Body of pancreas (tissue), 4 donors: ENCODE data around the gene FGF21.

Experiments
- POLR2A ChIP-seq, 3 donors: fragments of 450-650 bp; IDR thresholded peaks; one replicate each; pipeline ENCODE4 v1.6.1; 2016; ENCODE audit warnings: antibody characterized with exemption in 3 of 3, mild to moderate bottlenecking in 2 of 3
- TF ChIP-seq, protein P1 (sequence below), 7 experiments: fragments of 450-650 bp in 4 of 7; fragments of 200-600 bp in 3 of 7; sonication (generic) in 3 of 7; IDR thresholded peaks; one replicate each; pipeline ENCODE4 v1.5.1; 2016 to 2019; ENCODE audit warnings: antibody characterized with exemption in 7 of 7

DNA sequence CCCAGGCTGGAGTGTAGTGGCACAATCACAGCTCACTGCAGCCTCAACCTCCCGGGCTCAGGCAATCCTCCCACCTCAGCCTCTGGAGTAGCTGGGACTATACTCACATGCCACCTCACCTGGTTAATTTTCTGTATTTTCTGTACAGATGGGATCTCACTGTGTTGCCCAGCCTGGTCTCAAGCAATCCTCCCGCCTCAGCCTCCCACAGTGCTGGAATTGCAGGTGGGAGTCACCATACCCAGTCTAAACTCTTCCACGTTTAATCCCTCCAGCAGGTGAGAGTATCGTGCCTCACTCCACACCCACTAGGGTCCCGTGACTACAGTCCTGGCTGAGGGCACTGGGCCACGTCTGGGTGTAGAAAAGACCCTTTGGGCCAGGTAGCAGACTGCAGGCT, 39.0 kb downstream of the FGF21 start:
- TF ChIP-seq, protein P1, sequence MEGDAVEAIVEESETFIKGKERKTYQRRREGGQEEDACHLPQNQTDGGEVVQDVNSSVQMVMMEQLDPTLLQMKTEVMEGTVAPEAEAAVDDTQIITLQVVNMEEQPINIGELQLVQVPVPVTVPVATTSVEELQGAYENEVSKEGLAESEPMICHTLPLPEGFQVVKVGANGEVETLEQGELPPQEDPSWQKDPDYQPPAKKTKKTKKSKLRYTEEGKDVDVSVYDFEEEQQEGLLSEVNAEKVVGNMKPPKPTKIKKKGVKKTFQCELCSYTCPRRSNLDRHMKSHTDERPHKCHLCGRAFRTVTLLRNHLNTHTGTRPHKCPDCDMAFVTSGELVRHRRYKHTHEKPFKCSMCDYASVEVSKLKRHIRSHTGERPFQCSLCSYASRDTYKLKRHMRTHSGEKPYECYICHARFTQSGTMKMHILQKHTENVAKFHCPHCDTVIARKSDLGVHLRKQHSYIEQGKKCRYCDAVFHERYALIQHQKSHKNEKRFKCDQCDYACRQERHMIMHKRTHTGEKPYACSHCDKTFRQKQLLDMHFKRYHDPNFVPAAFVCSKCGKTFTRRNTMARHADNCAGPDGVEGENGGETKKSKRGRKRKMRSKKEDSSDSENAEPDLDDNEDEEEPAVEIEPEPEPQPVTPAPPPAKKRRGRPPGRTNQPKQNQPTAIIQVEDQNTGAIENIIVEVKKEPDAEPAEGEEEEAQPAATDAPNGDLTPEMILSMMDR (IDR thresholded peaks at IDR 0.05), result no peak
- no peak for TF ChIP-seq POLR2A (IDR thresholded peaks at IDR 0.05)
